Bronchial epithelial cell (primary cell): ENCODE measurements around the gene ETF1. TPM values are rescaled to one million over a fixed set of nuclear protein-coding genes. Genes with fewer than 3 reads are reported as not detected.

ENCODE experiments used
- DNase-seq: peaks from one replicate; pipeline ENCODE4 v3.0.0-alpha.2; 2010; ENCODE audit warnings: low read depth
- FAIRE-seq: peaks from 2 replicates; lab custom pipeline; 2011; peaks lifted over from hg19 to GRCh38; lab: Jason Lieb, UNC
- H3K27me3 ChIP-seq: 2 replicates; pipeline ENCODE4 v1.5.1; 2011; ENCODE audit warnings: low read length; ENCODE audit not compliant: control insufficient read depth, insufficient read depth
- H3K36me3 ChIP-seq: 2 replicates; pipeline ENCODE4 v1.5.1; 2011; ENCODE audit warnings: low read length; ENCODE audit not compliant: control insufficient read depth, insufficient read depth
- H3K4me3 ChIP-seq: 2 replicates; pipeline ENCODE4 v1.5.1; 2011; ENCODE audit warnings: mild to moderate bottlenecking, low read depth, low read length, control low read depth
- total RNA-seq: library from RNA; depleted of rRNA; stranded (reverse); fragments of >200 nt; gene quantifications from 2 replicates; pipeline ENCODE4 v1.2.1, GENCODE V29; 2014
- TF ChIP-seq, protein P1 (sequence below): IDR thresholded peaks from 2 replicates; pipeline ENCODE4 v1.5.1; 2011; ENCODE audit warnings: mild to moderate bottlenecking, moderate library complexity, low read length, control low read depth, inconsistent platforms; ENCODE audit not compliant: insufficient read depth, severe bottlenecking

Gene ETF1
- total RNA-seq: 173 and 183 TPM in 2 replicates

DNA sequence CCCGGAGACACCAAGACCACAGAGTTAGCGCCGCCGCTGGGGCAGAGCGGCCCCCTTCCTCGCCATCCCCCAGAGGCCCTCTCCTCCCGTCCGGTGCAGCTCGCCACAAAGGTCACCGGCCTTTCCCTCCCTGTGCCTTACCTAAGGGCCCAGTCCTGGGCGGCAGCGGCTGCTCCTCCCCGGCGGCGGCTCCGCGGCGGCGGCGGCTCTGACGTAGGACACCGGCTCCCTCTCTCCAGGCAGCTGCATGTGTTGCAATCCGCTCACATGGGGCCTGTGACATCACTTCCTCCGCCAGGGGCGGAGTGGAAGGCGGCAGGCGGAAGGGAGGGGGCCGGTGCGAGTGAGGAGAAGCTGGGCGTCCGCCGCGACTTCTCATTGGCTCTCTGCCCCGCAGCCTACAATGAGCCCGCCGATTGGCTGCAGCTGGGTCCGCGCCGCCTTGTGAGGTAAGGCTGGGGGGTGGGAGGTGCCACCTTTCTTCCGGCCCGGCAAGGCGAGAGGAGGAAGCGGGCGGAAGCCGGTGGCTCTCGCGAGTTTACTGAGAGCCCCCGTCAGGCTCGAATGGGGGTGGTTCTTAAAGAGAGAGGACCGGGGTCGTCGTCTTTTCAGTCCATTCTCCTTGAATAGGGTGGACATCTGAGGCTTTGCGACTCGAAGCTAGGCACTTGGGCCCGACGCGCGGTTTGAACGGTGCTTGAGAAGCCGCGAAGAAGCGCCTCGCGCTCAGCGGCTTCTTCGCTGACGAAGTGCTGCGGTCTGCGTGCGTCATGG is at the start of gene ETF1:
TSS of gene ETF1 (minus strand) at position 281 of the 774 bp plus-strand sequence. CDS start 318 bp downstream, outside the sequence.
- FAIRE-seq (no peak), DNase-seq (peak; percentile 96)
- Histone ChIP-seq H3K4me3 (peak within 1 kb of the TSS; percentile 89), H3K36me3 (peaks cover 3% of the 10 kb centered on the region), H3K27me3 (no peaks in the 10 kb centered on the region)
- TF ChIP-seq, protein P1, sequence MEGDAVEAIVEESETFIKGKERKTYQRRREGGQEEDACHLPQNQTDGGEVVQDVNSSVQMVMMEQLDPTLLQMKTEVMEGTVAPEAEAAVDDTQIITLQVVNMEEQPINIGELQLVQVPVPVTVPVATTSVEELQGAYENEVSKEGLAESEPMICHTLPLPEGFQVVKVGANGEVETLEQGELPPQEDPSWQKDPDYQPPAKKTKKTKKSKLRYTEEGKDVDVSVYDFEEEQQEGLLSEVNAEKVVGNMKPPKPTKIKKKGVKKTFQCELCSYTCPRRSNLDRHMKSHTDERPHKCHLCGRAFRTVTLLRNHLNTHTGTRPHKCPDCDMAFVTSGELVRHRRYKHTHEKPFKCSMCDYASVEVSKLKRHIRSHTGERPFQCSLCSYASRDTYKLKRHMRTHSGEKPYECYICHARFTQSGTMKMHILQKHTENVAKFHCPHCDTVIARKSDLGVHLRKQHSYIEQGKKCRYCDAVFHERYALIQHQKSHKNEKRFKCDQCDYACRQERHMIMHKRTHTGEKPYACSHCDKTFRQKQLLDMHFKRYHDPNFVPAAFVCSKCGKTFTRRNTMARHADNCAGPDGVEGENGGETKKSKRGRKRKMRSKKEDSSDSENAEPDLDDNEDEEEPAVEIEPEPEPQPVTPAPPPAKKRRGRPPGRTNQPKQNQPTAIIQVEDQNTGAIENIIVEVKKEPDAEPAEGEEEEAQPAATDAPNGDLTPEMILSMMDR: no peak

DNA sequence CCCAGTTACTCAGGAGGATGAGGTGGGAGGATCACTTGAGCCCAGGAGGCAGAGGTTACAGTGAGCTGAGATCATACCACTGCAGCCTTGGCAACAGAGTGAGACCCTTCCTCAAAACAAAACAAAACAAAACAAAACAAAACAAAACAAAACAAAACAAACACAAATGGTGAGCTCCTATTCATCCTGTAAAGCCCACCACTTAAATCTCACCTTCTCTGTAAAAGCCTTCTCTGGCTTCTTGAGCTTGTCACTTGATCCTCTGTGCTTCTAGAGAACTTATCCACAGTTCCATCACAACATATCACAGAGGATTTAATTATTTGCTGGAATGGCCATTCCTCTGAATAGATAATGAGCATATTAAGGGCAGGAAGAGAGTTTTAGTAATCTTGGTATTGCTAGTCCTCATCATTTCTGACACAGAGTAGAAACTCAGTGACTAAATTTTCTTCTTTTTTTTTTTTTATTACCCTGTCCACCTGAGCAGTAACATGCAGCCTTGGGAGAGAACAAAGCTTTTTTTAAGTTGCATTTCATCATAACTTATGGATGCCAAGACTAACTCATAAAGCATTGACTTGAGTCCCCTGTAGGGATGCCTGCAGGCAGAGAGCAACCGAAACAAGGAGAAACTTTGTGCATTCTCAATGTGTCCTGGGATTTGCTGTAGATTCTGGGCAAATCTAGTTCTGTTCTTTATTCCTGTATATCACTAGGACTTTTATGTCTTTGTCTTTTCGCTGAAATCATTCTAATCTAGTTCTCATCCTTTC is 45.2 kb upstream of the ETF1 start:
- Histone ChIP-seq H3K36me3 (no peaks in the 10 kb centered on the region), H3K27me3 (no peaks in the 10 kb centered on the region), H3K4me3 (no peak overlapping the region)
- TF ChIP-seq, protein P1: no peak
- DNase-seq (no peak), FAIRE-seq (no peak)

DNA sequence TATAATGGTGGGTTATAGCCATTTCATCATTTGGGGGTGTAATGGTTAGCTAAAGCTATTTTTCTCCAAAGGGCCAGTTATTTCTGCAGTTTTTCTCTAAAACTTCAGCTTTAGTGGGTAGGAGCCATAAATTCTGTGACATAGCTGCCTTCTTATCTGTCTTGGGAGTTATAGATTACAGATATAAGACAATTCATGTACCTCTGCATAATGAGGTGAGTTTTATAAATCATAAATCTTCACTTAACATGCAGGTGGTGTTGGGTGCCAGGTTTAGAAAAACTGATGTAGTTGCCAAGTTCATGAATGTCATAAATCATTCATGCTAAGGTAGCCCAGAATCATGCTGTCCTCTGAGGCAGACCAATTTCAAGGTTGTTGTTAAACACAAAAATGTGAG is 42.1 kb upstream of the ETF1 start:
- Histone ChIP-seq H3K4me3 (no peak overlapping the region), H3K27me3 (no peaks in the 10 kb centered on the region), H3K36me3 (no peaks in the 10 kb centered on the region)
- DNase-seq (no peak), FAIRE-seq (no peak)
- TF ChIP-seq, protein P1: no peak

DNA sequence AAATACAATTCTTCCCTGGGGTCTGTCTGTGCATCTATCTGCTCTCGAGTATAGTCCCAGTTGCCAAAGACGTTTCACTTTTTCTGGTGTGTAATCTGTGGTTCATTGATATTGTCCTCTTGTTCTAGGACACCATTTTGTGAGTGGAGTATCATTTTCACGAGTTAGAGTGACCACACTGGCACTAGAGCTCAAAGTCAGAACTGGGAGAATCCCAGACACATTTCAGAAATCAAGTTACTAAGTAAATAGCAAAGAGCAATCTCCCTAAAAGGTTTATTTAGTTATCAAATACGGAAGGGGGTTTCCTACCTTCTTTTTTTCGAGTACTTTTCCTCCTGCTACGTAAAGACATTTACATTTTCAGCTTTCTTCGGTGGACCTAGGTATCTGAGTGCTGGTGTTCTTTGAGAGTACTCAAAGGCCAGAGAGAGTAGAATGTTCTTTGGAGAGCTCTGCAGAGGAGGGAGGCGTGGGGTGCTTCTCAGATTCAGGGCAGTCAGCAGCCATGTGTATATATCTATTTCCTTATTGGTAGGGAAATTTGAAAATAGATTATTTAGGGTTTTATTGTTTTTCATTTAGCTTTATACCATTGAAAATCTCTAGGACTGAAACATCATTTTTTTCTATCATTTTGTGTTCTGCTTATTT is 41.1 kb upstream of the ETF1 start:
- DNase-seq: no peak
- no peak for FAIRE-seq

DNA sequence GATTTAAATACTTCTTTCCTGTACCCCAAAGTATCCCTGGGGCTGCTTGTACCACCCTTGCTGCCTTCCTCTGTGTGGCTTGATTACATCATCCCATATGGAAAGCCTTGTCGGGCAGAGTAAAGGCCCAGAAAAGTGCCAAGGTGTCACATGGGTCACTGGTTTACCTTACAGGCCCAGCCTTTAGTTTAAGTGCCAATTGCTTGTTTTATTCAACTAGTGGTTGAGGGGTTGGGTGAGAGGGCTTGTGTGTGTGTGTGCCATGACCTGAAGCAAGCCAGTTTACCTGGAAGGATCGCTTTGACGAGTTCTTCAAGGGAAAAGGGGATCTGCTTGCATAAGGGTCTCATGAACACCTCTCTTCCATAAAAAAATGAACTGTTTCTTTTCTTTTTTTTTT is 39.9 kb upstream of the ETF1 start:
- FAIRE-seq: no peak
- Histone ChIP-seq H3K36me3 (no peaks in the 10 kb centered on the region), H3K27me3 (no peaks in the 10 kb centered on the region), H3K4me3 (no peak overlapping the region)
- TF ChIP-seq, protein P1: no peak
- no peak for DNase-seq

More for the DNA sequence above, 41.1 kb upstream of the ETF1 start:
- Histone ChIP-seq H3K4me3 (no peak overlapping the region), H3K27me3 (no peaks in the 10 kb centered on the region), H3K36me3 (no peaks in the 10 kb centered on the region)
- TF ChIP-seq, protein P1: no peak
